ENCODE measurements around the gene DUSP5. TPM values are rescaled to one million over a fixed set of nuclear protein-coding genes. Genes with fewer than 3 reads are reported as not detected.
"Not testable (repeated sequence)": the region's sequence is repeated elsewhere in the genome, so short reads cannot be mapped to it uniquely, and the experiment has no call there.

Gene DUSP5
- total RNA-seq, 1 donor from 2014 or later = 141 TPM

DNA sequence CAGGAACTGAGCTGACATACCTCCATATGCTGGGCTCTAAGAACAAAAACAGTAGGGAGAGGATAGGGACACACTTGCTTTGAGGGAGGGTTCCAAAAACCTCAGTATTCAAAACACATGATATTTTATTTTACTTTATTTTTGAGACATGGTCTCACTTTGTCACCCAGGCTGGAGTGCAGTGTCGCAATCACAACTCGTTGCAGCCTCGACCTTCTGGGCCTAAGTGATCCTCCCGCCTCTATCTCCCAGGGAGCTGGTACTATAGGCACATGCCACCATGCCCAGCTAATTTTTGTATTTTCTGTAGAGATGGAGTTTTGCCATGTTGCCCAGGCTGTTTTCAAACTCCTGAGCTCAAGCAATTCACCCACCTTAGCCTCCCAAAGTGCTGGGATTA is 34.9 kb downstream of the DUSP5 start:
- not testable (repeated sequence) for H3K36me3 Mint-ChIP-seq (ENCODE audit: low read depth)
- peaks cover 77% of the 10 kb centered on the region for H3K4me1 Mint-ChIP-seq (ENCODE audit: low read depth)

DNA sequence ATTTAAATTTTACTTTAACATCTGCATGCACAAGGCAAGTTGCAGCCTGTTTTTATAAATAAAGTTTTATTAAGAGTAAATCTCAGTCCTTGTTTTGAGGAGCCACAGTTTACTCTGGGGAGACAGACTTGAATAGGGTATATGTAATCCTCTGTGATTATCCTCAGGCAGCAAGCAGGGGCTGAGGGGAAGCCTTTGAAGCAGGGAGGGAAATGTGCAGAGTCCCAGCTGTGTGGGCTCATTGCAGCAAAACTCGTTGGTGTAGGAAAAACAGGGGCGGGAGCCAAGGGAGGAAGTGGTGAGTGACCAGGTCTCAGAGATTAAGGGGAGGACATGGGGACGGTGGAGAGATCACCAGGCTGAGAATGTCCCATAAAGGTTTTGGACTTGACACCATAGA is 35.4 kb downstream of the DUSP5 start:
- no peaks in the 10 kb centered on the region for H3K9me3 Mint-ChIP-seq
- H3K36me3 Mint-ChIP-seq (ENCODE audit: low read depth) = peaks cover 5% of the 10 kb centered on the region
- intact Hi-C loops (cut with micrococcal nuclease) = no loop called here
- H3K27me3 Mint-ChIP-seq (ENCODE audit: insufficient read depth) = no peaks in the 10 kb centered on the region
- H3K4me3 Mint-ChIP-seq = no peak overlapping the region
- H3K27ac Mint-ChIP-seq = peak overlapping the region; percentile 35
- peaks cover 72% of the 10 kb centered on the region for H3K4me1 Mint-ChIP-seq (ENCODE audit: low read depth)
- DNase-seq (ENCODE audit: low spot score) = no peak

More for the DNA sequence above, 34.9 kb downstream of the DUSP5 start:
- H3K4me3 Mint-ChIP-seq; H3K27ac Mint-ChIP-seq; H3K9me3 Mint-ChIP-seq; H3K27me3 Mint-ChIP-seq (ENCODE audit: insufficient read depth); DNase-seq (ENCODE audit: low spot score); intact Hi-C loops (cut with micrococcal nuclease): not testable (repeated sequence)

DNA sequence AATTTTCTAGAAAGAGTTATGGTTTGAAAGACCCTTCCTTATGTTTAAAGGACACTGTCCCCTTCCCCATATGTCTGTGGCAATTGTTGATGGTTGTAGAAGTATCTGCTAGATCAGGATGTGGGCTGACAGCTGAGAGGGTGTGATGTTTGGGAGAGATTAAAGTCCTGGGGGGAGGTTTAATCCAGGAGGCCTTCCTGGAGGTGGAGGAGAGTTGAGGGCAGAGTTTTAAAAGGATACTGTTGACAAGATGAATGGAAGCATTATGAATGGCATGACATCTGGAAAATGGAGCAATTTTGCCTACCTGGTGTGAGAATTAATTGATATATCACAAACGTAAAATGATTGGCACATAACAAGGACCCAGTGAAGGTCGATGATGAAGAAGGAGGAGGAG is 36.9 kb downstream of the DUSP5 start:
- Mint-ChIP-seq H3K27ac (peak overlapping the region; percentile 84), H3K27me3 (ENCODE audit: insufficient read depth) (no peaks in the 10 kb centered on the region), H3K4me3 (peak overlapping the region; percentile 28), H3K4me1 (ENCODE audit: low read depth) (peaks cover 65% of the 10 kb centered on the region), H3K36me3 (ENCODE audit: low read depth) (peaks cover 5% of the 10 kb centered on the region), H3K9me3 (no peaks in the 10 kb centered on the region)
- no peak for DNase-seq (ENCODE audit: low spot score)
- intact Hi-C loops (cut with micrococcal nuclease) = no loop called here

DNA sequence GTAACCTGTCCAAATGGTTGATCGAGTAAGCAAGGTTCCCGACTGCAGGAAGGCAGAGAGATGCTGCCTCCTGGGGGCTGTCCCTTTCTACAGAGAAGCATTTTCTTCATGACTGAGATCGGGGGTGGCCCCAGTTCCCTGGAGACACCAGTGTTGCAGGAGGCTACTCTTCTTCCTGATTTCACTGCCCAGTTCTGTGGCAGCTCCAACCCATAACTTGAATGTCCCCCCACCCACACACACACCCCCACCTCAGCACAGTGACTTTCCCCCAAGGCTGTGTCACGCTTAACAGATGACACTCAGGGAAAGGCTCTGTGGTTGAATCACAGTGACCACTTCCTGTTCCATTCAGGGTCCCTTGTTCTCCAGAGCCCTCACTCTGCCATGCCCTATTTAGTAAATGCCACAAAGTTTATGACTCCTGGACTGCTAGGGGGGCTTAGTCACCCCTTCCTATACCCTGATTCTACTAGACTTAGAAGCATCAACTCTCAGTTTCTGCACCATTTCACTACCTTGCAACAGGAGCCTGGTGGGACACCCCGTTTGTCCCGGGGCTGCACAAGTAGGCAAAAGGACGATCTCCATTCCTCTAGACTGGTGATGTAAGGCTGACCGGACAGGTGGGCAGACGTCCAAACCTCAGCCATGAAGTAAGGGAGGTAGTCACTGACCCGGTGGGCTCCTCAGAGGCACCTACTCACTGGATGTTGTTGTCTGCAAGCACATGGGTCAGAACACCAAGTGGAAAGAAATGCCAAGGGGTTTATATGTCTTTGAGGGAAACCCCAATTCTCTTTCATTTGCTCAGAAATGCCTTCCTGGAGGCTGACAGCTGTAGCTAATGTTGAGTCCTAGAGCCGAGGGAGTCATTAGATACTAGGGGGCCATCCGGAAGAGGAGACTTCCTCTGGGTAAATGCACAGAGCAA is 38.5 kb downstream of the DUSP5 start:
- H3K27me3 Mint-ChIP-seq (ENCODE audit: insufficient read depth) = no peaks in the 10 kb centered on the region
- H3K9me3 Mint-ChIP-seq = no peaks in the 10 kb centered on the region
- peak overlapping the region; percentile 48 for H3K4me3 Mint-ChIP-seq
- peak overlapping the region; percentile 89 for H3K27ac Mint-ChIP-seq
- intact Hi-C loops (cut with micrococcal nuclease) = loop anchor here (1.0 to 5.0 kb wide), 9 partner anchors 8 to 379 kb away; partner anchors contain the start of gene DUSP5
- H3K4me1 Mint-ChIP-seq (ENCODE audit: low read depth) = peaks cover 60% of the 10 kb centered on the region
- DNase-seq (ENCODE audit: low spot score) = peak; percentile 49
- H3K36me3 Mint-ChIP-seq (ENCODE audit: low read depth) = peaks cover 5% of the 10 kb centered on the region

GRCh38 chr10:110539091-110539490 is 41.4 kb downstream of the DUSP5 start:
- intact Hi-C loops (cut with micrococcal nuclease) = loop anchor here (5.0 kb wide), 2 partner anchors 312 to 382 kb away; no protein-coding TSS in a partner anchor
- no peaks in the 10 kb centered on the region for H3K9me3 Mint-ChIP-seq
- peaks cover 56% of the 10 kb centered on the region for H3K4me1 Mint-ChIP-seq (ENCODE audit: low read depth)
- no peak for DNase-seq (ENCODE audit: low spot score)
- H3K36me3 Mint-ChIP-seq (ENCODE audit: low read depth) = peaks cover 5% of the 10 kb centered on the region
- H3K4me3 Mint-ChIP-seq = no peak overlapping the region
- no peak overlapping the region for H3K27ac Mint-ChIP-seq
- no peaks in the 10 kb centered on the region for H3K27me3 Mint-ChIP-seq (ENCODE audit: insufficient read depth)

DNA sequence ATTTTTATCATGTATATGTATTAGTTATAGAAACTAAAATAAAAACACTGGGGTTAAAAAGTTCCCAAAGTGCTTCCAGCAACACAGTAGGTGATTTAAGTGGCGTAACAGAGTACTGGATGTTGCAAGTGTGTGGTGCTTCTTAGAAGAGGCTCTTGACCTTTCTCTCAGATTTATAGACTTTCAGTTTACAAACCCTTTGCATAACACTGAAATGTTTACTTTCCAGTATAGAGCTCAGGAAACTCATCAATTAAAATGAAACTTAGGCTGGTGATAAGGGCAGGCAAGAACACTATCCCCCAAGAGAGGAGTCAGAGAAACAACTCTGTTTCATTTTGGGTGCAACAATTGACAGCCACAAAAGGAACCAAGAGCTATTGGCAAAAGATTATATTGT is 42.3 kb downstream of the DUSP5 start:
- DNase-seq (ENCODE audit: low spot score) = no peak
- Mint-ChIP-seq H3K27me3 (ENCODE audit: insufficient read depth) (no peaks in the 10 kb centered on the region), H3K4me1 (ENCODE audit: low read depth) (peaks cover 50% of the 10 kb centered on the region), H3K27ac (peak overlapping the region; percentile 69), H3K9me3 (no peaks in the 10 kb centered on the region), H3K36me3 (ENCODE audit: low read depth) (no peaks in the 10 kb centered on the region), H3K4me3 (no peak overlapping the region)
- intact Hi-C loops (cut with micrococcal nuclease) = loop anchor here (1.0 kb wide), 1 partner anchor 16 kb away; no protein-coding TSS in a partner anchor

DNA sequence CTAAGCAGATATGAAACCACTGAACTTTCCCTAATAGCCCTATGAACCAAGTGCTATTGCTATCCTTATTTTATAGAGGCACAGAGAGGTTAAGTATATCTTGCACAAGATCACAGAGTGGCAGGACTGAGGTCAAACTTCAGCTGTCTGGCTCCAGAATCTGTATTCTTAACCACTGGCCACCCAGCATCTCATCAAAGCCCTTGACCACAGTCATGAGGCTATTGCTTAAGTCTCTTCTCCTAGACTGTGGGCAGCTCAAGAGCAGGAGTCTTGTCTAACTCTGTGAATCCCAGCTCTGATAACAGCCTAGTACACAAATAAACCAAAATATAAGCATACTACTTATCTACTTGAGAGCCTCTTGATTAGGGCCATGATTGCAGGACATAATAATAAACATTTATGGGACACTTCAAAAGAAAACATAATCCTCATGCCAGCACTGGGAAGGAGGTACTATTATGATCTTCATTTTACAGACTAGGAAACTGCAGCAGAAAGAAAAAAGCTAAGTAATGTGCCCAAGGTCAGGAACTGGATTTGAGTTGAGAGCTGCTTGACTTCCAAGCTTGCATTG is 47.3 kb downstream of the DUSP5 start:
- no peak for DNase-seq (ENCODE audit: low spot score)
- peaks cover 34% of the 10 kb centered on the region for H3K4me1 Mint-ChIP-seq (ENCODE audit: low read depth)
- H3K4me3 Mint-ChIP-seq = no peak overlapping the region
- H3K27ac Mint-ChIP-seq = no peak overlapping the region
- no peaks in the 10 kb centered on the region for H3K36me3 Mint-ChIP-seq (ENCODE audit: low read depth)
- H3K9me3 Mint-ChIP-seq = no peaks in the 10 kb centered on the region
- intact Hi-C loops (cut with micrococcal nuclease) = no loop called here
- H3K27me3 Mint-ChIP-seq (ENCODE audit: insufficient read depth) = peaks cover 8% of the 10 kb centered on the region

- DNase-seq (ENCODE audit: low spot score) = no peak
- Mint-ChIP-seq H3K4me3 (no peak overlapping the region), H3K4me1 (ENCODE audit: low read depth) (peaks cover 29% of the 10 kb centered on the region), H3K9me3 (no peaks in the 10 kb centered on the region), H3K36me3 (ENCODE audit: low read depth) (no peaks in the 10 kb centered on the region), H3K27ac (no peak overlapping the region), H3K27me3 (ENCODE audit: insufficient read depth) (peaks cover 14% of the 10 kb centered on the region)
- intact Hi-C loops (cut with micrococcal nuclease) = loop anchor here (2.0 kb wide), 1 partner anchor 55 kb away; no protein-coding TSS in a partner anchor
Measured at GRCh38 chr10:110546077-110546476, 48.4 kb downstream of the DUSP5 start.

- Mint-ChIP-seq H3K4me1 (ENCODE audit: low read depth) (peaks cover 29% of the 10 kb centered on the region), H3K27ac (peak overlapping the region; percentile 3), H3K36me3 (ENCODE audit: low read depth) (no peaks in the 10 kb centered on the region), H3K4me3 (no peak overlapping the region), H3K27me3 (ENCODE audit: insufficient read depth) (peaks cover 19% of the 10 kb centered on the region), H3K9me3 (no peaks in the 10 kb centered on the region)
- DNase-seq (ENCODE audit: low spot score) = no peak
- intact Hi-C loops (cut with micrococcal nuclease) = loop anchor here (1.0 to 2.0 kb wide), 7 partner anchors 10 to 240 kb away; partner anchors contain the start of gene DUSP5
Measured at GRCh38 chr10:110546499-110547110, 48.9 kb downstream of the DUSP5 start.

DNA sequence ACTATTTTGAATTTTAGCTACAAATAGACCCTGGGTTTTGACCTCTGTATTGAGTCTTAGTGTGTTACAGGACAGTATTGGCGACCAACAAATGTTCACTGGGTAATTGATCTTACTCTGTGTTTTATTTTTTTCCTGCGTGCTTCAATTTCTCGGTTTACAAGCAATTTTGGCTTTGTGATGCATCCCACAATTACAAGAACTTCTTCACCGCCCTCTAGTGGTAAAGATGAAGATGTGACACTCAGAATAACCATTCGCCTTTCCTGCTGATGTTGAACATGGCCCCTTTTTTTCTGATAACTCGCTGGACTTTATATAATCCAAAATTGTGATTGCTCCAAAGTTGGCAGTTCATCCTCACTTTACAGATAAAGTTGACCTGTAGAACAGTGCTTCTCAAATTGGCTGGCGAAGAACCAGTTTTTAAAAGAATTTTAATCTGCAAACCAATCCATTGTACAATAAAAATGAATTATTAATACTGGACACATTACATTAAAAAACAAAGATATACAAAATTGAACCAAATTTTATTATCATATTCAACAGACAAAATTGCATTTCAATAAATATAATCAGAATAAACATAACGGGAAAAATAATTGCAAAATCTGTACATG is 49.5 kb downstream of the DUSP5 start:
- intact Hi-C loops (cut with micrococcal nuclease) = loop anchor here (1.0 to 2.0 kb wide), 7 partner anchors 11 to 241 kb away; partner anchors contain the start of gene DUSP5
- peaks cover 23% of the 10 kb centered on the region for H3K27me3 Mint-ChIP-seq (ENCODE audit: insufficient read depth)
- H3K9me3 Mint-ChIP-seq = no peaks in the 10 kb centered on the region
- no peaks in the 10 kb centered on the region for H3K36me3 Mint-ChIP-seq (ENCODE audit: low read depth)
- peak overlapping the region; percentile 3 for H3K27ac Mint-ChIP-seq
- no peak for DNase-seq (ENCODE audit: low spot score)
- H3K4me1 Mint-ChIP-seq (ENCODE audit: low read depth) = peaks cover 29% of the 10 kb centered on the region
- no peak overlapping the region for H3K4me3 Mint-ChIP-seq

DNA sequence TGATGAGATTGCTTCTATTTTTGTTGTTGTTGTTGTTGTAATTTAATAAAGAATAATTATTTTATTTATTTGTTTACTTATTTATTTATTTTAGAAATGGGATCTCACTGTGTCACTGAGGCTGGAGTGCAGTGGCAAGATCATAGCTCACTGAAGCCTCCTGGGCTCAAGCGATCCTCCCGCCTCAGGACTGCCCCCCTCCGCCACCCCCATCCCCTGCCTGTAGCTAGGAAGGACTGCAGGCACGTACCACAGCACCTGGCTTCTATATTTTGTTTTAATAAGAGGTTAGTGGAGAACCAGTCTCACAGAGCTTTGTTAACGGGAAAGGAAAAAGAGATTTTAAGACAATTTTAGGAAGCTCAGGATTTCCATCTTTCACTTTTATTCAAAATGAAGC is 50.3 kb downstream of the DUSP5 start:
- Mint-ChIP-seq H3K27ac (no peak overlapping the region), H3K27me3 (ENCODE audit: insufficient read depth) (peaks cover 27% of the 10 kb centered on the region), H3K4me1 (ENCODE audit: low read depth) (peaks cover 29% of the 10 kb centered on the region), H3K36me3 (ENCODE audit: low read depth) (no peaks in the 10 kb centered on the region), H3K9me3 (no peaks in the 10 kb centered on the region), H3K4me3 (no peak overlapping the region)
- intact Hi-C loops (cut with micrococcal nuclease) = no loop called here
- no peak for DNase-seq (ENCODE audit: low spot score)

- intact Hi-C loops (cut with micrococcal nuclease) = no loop called here
- Mint-ChIP-seq H3K36me3 (ENCODE audit: low read depth) (no peaks in the 10 kb centered on the region), H3K9me3 (no peaks in the 10 kb centered on the region), H3K27ac (no peak overlapping the region), H3K4me1 (ENCODE audit: low read depth) (peaks cover 20% of the 10 kb centered on the region), H3K4me3 (no peak overlapping the region), H3K27me3 (ENCODE audit: insufficient read depth) (peaks cover 29% of the 10 kb centered on the region)
- no peak for DNase-seq (ENCODE audit: low spot score)
Measured at GRCh38 chr10:110549211-110549610, 51.5 kb downstream of the DUSP5 start.

All from activated T-helper 1 cell treated with anti-CD3 and anti-CD28 coated beads, Interleukin-12 subunit alpha, Interleukin-12 subunit beta, Interleukin-2, Interleukin-4 antibody, amounts not matched to agents 30 ng/mL and 10 ng/mL and 1 ng/mL, durations not matched to agents 14 hours and 24 hours and 36 hours (primary cell).